Keratinocyte (primary cell): ENCODE results near the gene PFKP. TPM values are rescaled to one million over a fixed set of nuclear protein-coding genes. Genes with fewer than 3 reads are reported as not detected.

Experiments used
- DNase-seq: peaks from one replicate; pipeline ENCODE4 v3.0.0-alpha.2; 2011; ENCODE audit warnings: low read depth, missing footprints, low spot score
- FAIRE-seq: peaks from 2 replicates; lab custom pipeline; 2011; peaks lifted over from hg19 to GRCh38; lab: Jason Lieb, UNC
- H2AFZ ChIP-seq: 2 replicates; pipeline ENCODE4 v1.6.0; 2012; ENCODE audit warnings: low read length, control low read depth, inconsistent platforms; ENCODE audit not compliant: control insufficient read depth
- H3K27ac ChIP-seq: 2 replicates; pipeline ENCODE4 v1.5.1; 2011; ENCODE audit warnings: low read length; ENCODE audit not compliant: control insufficient read depth, insufficient read depth
- H3K27me3 ChIP-seq: 3 replicates; pipeline ENCODE4 v1.6.0; 2011; ENCODE audit warnings: low read length; ENCODE audit not compliant: control insufficient read depth, insufficient read depth; ENCODE audit errors: extremely low read depth
- H3K36me3 ChIP-seq, 2 experiments: 2 replicates in 1 of 2; 3 replicates in 1 of 2; pipeline ENCODE4 v1.5.1; 2011; ENCODE audit warnings: low read length in 2 of 2, mild to moderate bottlenecking in 1 of 2; ENCODE audit not compliant: control insufficient read depth in 2 of 2, insufficient read depth in 2 of 2; ENCODE audit errors: extremely low read depth in 1 of 2
- H3K4me1 ChIP-seq: 3 replicates; pipeline ENCODE4 v1.5.1; 2011; ENCODE audit warnings: low read length; ENCODE audit not compliant: control insufficient read depth, insufficient read depth; ENCODE audit errors: extremely low read depth
- H3K4me2 ChIP-seq: 3 replicates; pipeline ENCODE4 v1.6.0; 2011; ENCODE audit warnings: low read depth, low read length; ENCODE audit not compliant: control insufficient read depth, insufficient read depth; ENCODE audit errors: extremely low read depth
- H3K4me3 ChIP-seq, 3 experiments: fragments of 200-600 bp in 1 of 3; sonication (generic) in 1 of 3; 2 replicates in 2 of 3; 3 replicates in 1 of 3; pipeline ENCODE4 v1.5.1; 2011 to 2016; ENCODE audit warnings: low read length in 3 of 3, mild to moderate bottlenecking in 3 of 3, control low read depth in 2 of 3, inconsistent platforms in 1 of 3, low read depth in 1 of 3, mixed read lengths in 1 of 3, mixed run types in 1 of 3, moderate library complexity in 1 of 3; ENCODE audit not compliant: control insufficient read depth in 2 of 3, insufficient read depth in 2 of 3; ENCODE audit errors: extremely low read depth in 1 of 3
- H3K79me2 ChIP-seq: 2 replicates; pipeline ENCODE4 v1.6.0; 2012; ENCODE audit warnings: low read length; ENCODE audit not compliant: control insufficient read depth, insufficient read depth
- H3K9ac ChIP-seq: 3 replicates; pipeline ENCODE4 v1.6.0; 2011; ENCODE audit warnings: low read length; ENCODE audit not compliant: control insufficient read depth, insufficient read depth; ENCODE audit errors: extremely low read depth
- H3K9me1 ChIP-seq: 3 replicates; pipeline ENCODE4 v1.6.0; 2011; ENCODE audit warnings: low read length; ENCODE audit not compliant: control insufficient read depth, insufficient read depth; ENCODE audit errors: extremely low read depth
- H3K9me3 ChIP-seq: 2 replicates; pipeline ENCODE4 v1.5.1; 2012; ENCODE audit warnings: low read depth, low read length; ENCODE audit not compliant: control insufficient read depth
- H4K20me1 ChIP-seq: 3 replicates; pipeline ENCODE4 v1.6.0; 2011; ENCODE audit warnings: low read length; ENCODE audit not compliant: control insufficient read depth, insufficient read depth; ENCODE audit errors: extremely low read depth
- EZH2 ChIP-seq: IDR thresholded peaks from one replicate; pipeline ENCODE4 v1.6.1; 2012; ENCODE audit warnings: inconsistent platforms, mild to moderate bottlenecking, low read length, moderate library complexity
- dilution Hi-C: fragments of 300-500 bp; cut with MboI; formaldehyde crosslinking; loops from one replicate; pipeline ENCODE4 v1.7.0; 2020; ENCODE audit warnings: low sequenced_read_pairs; ENCODE audit not compliant: extremely low pct_ligation_motif_present
- polyA plus RNA-seq, 5 experiments: library from polyadenylated mRNA; depleted of rRNA in 3 of 5; stranded (reverse) in 3 of 5; stranded (forward) in 1 of 5; unstranded in 1 of 5; fragments of >200 nt; gene quantifications; 1 replicate in 1 of 5; 2 replicates in 3 of 5; 3 replicates in 1 of 5; pipeline versions ENCODE4 v1.2.1 to v1.2.3, GENCODE V29; 2011 to 2012; ENCODE audit warnings: missing spikeins in 2 of 5, low read depth in 1 of 5, low replicate concordance in 1 of 5
- TF ChIP-seq, protein P1 (sequence below), 3 experiments: IDR thresholded peaks in 1 of 3; conservative IDR thresholded peaks in 1 of 3; optimal IDR thresholded peaks in 1 of 3; 2 replicates in 2 of 3; 3 replicates in 1 of 3; pipeline versions ENCODE3 to v1.5.1; 2011; ENCODE audit warnings: low read length in 3 of 3, mild to moderate bottlenecking in 3 of 3, moderate library complexity in 2 of 3, control low read depth in 1 of 3, inconsistent platforms in 1 of 3; ENCODE audit not compliant: insufficient read depth in 2 of 3; ENCODE audit errors: extremely low read depth in 1 of 3

The PFKP gene
- polyA plus RNA-seq, 1 donor (not counting 4 experiments of a cell fraction or from before 2014, with no cell fraction given), result 117 TPM

DNA sequence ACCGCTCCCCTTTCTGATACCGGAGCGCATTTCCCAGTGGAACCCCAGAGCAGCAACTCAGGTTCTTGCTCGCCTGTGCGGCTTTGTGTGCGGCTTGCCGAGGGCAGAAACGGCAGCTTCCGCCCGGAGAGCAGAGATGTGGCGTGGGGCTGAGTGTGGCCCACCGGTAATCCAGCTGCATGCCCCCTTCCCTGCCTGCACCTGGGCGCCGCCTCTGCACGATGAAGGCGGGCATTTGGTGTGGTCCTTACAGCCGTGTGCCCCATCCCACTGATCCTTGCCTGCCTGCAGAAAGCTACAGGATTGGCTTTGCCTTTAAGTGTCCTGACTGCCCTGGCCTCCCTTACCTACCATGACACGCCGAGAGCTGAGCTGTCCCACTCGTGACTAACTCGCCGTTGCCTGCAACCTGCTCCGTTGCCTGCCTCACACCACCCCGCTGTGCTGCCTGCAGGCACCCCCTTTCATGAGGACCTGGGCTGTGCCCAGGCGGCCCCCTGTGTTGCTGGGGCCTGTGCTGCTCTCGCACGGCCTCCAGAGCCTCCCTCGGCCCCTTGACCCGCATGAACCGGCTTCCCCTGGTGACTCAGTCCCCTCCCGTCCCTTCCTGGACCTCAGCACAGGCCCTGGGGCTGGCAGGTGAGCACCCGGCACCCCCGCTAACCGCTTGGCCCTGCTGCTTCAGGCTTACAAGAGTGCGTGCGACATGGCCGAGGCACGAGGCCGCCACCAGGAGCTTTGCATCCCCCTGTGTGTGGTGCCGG lies 57.2 kb downstream of the PFKP start:
- Histone ChIP-seq H4K20me1 (no peaks in the 10 kb centered on the region), H3K27ac (no peak overlapping the region), H3K4me3 (no peak overlapping the region), H3K4me2 (no peak overlapping the region), H3K79me2 (peaks cover 3% of the 10 kb centered on the region), H2AFZ (no peak overlapping the region), H3K9me3 (no peaks in the 10 kb centered on the region), H3K36me3 (peaks cover 31 to 51% of the 10 kb centered on the region in 2 experiments), H3K27me3 (no peaks in the 10 kb centered on the region), H3K4me1 (peaks cover 13% of the 10 kb centered on the region), H3K9me1 (peaks cover 3% of the 10 kb centered on the region), H3K9ac (no peak overlapping the region)
- no peak for DNase-seq
- dilution Hi-C loops, result no loop called here
- TF ChIP-seq, protein P1, sequence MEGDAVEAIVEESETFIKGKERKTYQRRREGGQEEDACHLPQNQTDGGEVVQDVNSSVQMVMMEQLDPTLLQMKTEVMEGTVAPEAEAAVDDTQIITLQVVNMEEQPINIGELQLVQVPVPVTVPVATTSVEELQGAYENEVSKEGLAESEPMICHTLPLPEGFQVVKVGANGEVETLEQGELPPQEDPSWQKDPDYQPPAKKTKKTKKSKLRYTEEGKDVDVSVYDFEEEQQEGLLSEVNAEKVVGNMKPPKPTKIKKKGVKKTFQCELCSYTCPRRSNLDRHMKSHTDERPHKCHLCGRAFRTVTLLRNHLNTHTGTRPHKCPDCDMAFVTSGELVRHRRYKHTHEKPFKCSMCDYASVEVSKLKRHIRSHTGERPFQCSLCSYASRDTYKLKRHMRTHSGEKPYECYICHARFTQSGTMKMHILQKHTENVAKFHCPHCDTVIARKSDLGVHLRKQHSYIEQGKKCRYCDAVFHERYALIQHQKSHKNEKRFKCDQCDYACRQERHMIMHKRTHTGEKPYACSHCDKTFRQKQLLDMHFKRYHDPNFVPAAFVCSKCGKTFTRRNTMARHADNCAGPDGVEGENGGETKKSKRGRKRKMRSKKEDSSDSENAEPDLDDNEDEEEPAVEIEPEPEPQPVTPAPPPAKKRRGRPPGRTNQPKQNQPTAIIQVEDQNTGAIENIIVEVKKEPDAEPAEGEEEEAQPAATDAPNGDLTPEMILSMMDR (optimal IDR thresholded peaks at IDR 0.05 in 1 of 3, IDR thresholded peaks at IDR 0.05 in 1 of 3, conservative IDR thresholded peaks at IDR 0.05 in 1 of 3; ENCODE audit: extremely low read depth in 1 of 3, insufficient read depth in 2 of 3, low read length in 3 of 3), result no peak
- no peak for TF ChIP-seq EZH2
- no peak for FAIRE-seq

GRCh38 chr10:3125527-3126170 lies 58.3 kb downstream of the PFKP start:
- peaks cover 33 to 58% of the 10 kb centered on the region in 2 experiments for H3K36me3 ChIP-seq

More at GRCh38 chr10:3125527-3126170, 58.3 kb downstream of the PFKP start:
- Histone ChIP-seq H3K9me1 (peaks cover 3% of the 10 kb centered on the region), H3K9ac (no peak overlapping the region), H3K9me3 (no peaks in the 10 kb centered on the region), H4K20me1 (no peaks in the 10 kb centered on the region), H3K4me2 (no peak overlapping the region), H3K79me2 (peaks cover 5% of the 10 kb centered on the region), H3K27ac (no peak overlapping the region), H3K4me3 (no peak overlapping the region), H3K27me3 (no peaks in the 10 kb centered on the region), H2AFZ (no peak overlapping the region), H3K4me1 (peaks cover 13% of the 10 kb centered on the region)
- FAIRE-seq, result no peak
- DNase-seq, result no peak
- no peak for TF ChIP-seq EZH2
- TF ChIP-seq, protein P1 (optimal IDR thresholded peaks at IDR 0.05 in 1 of 3, IDR thresholded peaks at IDR 0.05 in 1 of 3, conservative IDR thresholded peaks at IDR 0.05 in 1 of 3; ENCODE audit: extremely low read depth in 1 of 3, insufficient read depth in 2 of 3, low read length in 3 of 3), result no peak
- dilution Hi-C loops, result no loop called here
